HG02571 (cell line): ENCODE results near the gene SQOR.

Experiments
- ATAC-seq: cut with Tn5 transposase; IDR thresholded peaks from one replicate; pipeline ENCODE4 v1.9.1; 2021; ENCODE audit warnings: mild to moderate bottlenecking, moderate library complexity; ENCODE audit not compliant: unreplicated experiment

SQOR gene

GRCh38 chr15:45657764-45658545, 23.1 kb downstream of the SQOR start:
- no peak for ATAC-seq

GRCh38 chr15:45660231-45660979, 25.6 kb downstream of the SQOR start:
- no peak for ATAC-seq

DNA sequence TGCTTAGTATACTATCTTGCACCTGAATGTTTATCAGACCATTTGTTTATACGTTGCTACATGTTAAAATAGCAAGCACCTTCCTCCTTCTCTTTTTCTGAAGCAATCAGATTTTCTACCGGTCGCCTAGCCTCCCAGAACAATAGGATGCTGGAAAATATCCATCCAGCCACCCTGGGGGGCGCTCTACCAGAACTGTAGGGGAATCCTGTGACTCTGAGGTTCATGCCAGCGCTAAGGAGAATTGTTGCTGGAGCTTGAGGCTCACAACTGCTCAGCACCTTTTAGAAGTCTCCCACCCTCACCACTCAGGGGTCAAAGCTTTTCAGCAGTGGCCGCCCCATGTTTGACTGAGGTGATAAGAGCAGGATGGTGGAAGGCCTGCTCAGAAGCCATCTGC, 27.5 kb downstream of the SQOR start:
- no peak for ATAC-seq

DNA sequence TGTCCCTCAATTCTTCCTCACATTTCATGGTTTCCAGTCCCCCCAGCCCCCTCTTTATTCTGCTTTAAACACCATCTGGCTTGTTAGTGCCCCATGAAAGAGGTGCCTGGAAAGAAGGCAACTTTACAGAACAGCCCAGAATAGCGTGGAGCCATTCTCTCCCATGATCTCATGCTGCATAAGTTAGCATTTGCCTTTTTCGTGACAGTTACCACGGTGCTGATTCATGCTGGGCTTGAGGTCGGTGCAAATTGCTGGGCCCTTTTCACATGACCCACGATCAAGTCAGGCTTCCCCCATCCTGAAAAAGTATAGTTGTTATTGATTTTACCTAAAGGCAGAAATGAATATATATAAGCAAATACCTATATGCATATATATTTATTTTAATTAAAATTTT, 29.6 kb downstream of the SQOR start:
- ATAC-seq, result no peak

DNA sequence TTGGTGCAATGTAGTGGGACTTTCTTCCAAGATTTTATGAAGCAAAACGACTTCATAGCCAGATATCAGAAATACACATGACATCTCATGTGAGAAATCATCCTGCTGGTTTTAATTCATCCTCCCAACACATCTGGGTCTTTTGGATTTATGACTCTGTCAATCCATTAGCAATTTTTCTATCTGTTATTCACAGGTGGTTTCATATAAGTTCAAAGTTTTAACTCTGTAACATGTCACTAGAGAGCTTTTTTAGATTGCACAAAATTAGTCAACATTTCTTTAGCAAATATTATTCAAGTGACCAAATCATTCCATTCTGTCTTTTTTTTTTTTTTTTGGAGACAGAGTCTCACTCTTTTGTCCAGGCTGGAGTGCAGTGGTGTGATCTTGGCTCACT, 30.4 kb downstream of the SQOR start:
- ATAC-seq, result no peak

DNA sequence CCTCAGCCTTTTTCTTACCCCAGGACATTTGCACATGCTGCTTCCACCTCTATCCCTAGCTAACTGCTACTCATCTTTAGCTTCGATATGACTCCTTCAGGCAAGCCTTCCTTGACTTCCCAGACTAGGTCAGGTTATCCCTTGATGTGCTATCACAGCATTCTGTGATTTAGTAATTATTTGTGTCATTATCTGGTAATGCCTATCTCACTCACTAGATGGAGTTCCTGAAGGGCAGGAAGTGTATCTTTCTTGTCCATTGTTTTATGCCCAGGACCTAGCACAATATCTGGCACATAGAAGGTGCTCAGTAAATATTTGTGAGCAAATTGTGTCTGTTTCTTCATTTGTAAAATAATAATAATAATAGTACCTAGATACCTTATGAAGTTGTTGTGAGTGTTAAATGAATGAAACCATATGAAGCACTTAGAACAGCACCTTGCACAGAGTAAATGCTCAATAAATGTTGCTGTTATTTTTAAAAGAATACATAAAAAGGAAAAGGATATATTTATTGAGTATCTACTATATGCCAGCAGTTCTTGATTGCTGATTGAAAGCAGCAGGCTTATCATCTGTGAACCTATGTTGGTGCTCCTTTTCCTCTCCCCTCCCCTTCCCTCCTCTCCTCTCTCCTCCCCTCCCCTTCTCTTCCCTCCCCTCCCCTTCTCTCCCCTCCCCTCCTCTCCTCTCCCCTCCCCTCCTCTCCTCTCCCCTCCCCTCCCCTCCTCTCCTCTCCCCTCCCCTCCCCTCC, 31.5 kb downstream of the SQOR start:
- ATAC-seq, result no peak

- ATAC-seq, result no peak
Observed at GRCh38 chr15:45667002-45667401, 32.2 kb downstream of the SQOR start.

- no peak for ATAC-seq
Observed at GRCh38 chr15:45668386-45668785, 33.6 kb downstream of the SQOR start.

DNA sequence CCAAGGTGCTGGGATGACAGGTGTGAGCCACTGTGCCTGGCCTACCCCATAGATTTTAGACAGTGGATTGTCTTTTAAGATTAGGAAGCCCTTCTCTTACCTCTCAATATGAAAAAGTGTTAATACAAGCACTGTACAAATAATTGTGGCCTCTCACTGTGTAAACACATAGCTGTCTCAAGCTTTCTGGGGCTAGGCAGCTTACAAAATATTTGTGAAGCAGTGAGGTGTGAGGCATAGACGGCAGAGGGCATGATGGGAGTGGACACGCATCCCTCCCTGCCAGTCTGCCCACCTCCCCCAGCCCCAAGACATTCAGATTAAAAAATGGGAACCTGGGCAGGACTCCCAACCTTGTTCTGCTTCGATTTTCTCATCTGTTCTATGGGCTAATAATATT, 34.6 kb downstream of the SQOR start:
- no peak for ATAC-seq

GRCh38 chr15:45670091-45670490, 35.3 kb downstream of the SQOR start:
- no peak for ATAC-seq

- no peak for ATAC-seq
Observed at GRCh38 chr15:45670511-45670910, 35.7 kb downstream of the SQOR start.

- ATAC-seq, result no peak
Observed at GRCh38 chr15:45674677-45675076, 39.8 kb downstream of the SQOR start.

DNA sequence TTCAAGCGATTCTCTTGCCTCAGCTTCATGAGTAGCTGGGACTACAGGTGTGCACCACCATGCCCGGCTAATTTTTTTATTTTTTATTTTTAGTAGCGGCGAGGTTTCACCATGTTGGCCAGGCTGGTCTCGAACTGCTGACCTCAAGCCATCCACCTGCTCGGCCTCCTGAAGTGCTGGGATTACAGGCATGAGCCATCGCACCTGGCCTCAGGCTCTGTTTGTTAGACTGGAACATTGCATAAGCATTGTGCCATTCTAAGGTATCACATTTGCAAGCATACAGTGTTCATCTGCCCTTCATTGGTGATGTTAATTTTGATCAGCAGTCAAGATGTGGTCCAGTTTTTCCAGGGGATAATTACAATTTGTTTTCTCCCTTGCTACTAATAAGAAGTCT, 43.0 kb downstream of the SQOR start:
- ATAC-seq, result no peak

DNA sequence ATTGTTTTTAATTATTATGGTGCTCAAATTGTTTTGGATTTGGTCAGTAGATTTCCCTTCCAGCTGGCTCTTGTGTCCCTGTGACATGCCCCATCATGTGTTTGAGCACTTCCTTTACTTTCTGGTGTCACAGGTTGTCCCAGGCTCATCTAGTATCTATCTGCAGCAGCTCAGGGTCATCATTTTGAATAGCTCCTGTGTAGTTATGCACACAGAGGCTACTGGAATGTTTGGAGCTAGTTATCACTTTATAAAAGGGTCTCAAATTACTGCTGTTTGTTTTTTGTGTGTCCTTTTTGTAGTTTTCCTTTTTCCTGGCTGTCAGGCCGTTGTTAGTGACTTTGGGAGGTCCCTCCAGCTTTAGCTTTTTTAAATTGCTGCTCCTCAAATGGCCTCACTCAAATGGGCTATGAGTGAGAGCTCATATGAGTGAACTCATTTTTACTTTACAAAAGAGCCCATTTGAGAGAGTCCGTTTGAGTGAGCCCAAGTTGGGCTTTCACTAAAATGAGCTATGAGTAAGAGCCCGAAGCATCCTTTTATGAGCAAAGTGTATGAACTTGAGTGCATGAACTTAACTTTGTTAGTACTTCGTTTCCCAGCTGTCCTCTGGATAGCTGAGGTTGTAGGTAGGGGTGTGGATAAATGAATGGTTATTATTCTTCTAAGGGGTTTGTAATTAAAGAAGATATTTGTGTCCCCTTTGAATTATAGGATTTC, 43.8 kb downstream of the SQOR start:
- ATAC-seq, result no peak

DNA sequence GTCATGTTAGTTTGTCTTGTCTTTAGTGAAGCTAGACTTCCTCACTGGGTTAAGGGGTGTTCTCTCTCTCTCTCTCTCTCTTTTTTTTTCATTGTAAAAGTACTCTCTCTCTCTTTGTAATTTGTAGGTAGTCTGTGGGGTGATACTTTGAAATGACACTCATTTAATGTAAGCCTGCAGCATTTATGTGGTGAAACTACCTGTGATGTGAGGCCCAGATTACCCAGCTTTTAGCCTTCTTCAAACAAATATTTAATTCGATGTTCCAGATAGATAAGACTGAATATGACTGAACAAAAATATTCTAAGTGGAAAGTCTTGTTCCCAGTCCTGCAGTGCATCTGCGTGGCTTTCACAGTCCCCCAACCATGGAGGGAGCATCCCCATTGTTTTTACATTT, 49.7 kb downstream of the SQOR start:
- ATAC-seq, result no peak

DNA sequence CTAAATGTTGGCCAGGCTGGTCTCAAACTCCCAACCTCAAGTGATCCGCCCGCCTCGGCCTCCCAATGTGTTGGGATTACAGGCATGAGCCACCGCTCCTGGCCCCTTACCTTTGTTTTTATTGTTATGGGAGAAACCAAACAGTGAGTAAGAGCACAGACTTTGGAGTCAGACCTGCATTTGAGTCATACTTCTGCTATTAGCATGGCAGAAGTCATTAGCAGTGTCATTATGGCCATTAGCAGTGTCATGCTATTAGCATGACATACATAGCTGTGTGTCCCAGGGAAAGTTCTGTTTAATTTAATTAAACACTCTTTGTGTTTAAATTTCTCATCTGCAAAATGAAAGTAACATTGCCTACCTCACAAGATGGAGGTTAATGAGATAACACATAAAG, 54.8 kb downstream of the SQOR start:
- ATAC-seq, result no peak

DNA sequence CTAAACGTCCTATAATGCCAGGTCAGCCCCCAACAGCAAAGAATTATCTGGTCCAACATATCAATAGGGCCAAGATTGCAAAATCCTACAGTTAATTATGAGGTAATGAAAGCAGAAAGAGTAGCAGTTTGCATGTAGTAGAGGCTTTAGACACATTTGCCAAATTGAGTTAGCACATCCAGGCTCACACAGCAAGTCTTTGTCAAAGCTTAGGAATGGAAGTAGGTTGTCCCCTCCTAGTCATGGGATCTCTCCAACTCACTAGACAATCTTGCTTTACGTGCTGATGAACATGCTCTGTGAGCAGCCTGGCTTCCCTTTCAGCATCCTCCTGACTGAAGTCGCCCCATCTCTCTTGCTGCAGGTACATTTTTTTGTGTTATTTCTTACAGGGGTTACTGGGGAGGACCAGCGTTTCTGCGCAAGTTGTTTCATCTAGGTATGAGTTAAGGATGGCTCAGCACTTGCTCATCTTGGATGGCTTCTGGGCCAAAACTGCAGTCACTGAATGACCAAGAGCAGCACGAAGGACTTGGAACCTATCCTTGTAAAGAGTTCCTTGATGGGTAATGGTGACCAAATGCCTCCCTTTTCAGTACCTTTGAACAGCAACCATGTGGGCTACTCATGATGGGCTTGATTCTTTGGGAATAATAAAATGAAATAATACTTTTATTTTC, 55.9 kb downstream of the SQOR start:
- no peak for ATAC-seq

- no peak for ATAC-seq
Observed at GRCh38 chr15:45701108-45701507, 66.3 kb downstream of the SQOR start.

DNA sequence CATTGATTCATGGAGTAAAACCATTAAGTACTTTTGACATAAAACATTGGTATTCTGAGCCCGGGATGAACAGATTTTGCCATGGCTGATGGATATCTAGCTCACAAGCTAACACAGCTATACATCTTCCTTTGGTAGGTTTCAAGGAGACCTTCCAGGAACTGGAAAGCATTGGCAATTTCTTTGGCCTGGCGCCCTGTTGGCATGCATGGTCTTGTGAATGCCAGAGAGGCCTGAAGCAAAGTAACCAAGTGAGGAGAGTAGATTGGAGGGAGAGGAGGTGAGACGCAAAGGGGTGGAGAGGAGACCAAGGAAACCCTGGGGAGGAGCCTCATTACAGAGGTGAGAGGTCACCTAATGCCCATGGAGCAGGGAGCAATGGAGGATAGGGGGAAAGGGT, 67.2 kb downstream of the SQOR start:
- ATAC-seq, result no peak

DNA sequence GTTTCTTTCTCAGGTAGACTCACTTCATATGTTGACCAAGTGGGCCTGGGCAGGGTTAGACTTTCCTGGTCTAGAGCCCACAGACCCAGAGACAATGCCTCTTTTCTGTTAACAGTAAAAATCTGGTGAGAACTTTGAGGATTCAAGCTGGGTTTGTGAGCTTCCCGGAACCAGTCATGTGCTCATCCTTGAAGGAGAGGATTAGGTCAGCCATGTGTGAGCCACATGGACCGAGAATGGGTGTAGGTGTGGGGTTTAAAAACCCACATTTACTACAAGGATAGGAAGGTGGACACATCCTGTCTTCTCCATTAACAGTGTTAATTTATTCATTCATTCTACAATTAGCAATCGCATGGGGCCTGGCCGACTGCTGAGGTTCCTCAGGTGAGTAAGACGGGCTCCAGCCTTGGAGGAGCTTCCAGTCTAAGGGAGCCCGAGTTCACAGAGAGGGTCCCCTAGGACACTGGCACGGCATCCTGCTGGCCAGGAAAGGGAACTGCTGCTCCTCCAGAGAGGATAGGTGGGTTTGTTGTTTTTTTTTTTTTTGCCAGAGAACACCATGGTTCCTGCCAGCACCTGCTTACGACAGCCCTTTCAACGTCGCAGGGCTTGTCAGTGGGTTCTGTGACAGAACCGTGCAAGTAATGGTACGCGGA, 69.0 kb downstream of the SQOR start:
- ATAC-seq, result no peak
